Spleen (tissue), 7 donors: ENCODE measurements around the gene MAST2.

Experiments
- CTCF ChIP-seq, 11 experiments: fragments of 200-600 bp in 7 of 11; fragments of 450-650 bp in 4 of 11; sonication (generic) in 4 of 11; IDR thresholded peaks in 8 of 11; conservative IDR thresholded peaks in 3 of 11; 1 replicate in 7 of 11; 2 replicates in 4 of 11; pipeline versions ENCODE4 v1.4.0 to v1.8.0; 2016 to 2021; ENCODE audit warnings: antibody characterized with exemption in 11 of 11, inconsistent platforms in 4 of 11, mild to moderate bottlenecking in 1 of 11
- POLR2A ChIP-seq, 3 donors: fragments of 450-650 bp; IDR thresholded peaks; one replicate each; pipeline ENCODE4 v1.5.1; 2017; ENCODE audit warnings: antibody characterized with exemption in 3 of 3, mild to moderate bottlenecking in 1 of 3
- donor health status: DM: no; HTN: no; CAD: no; lungs with moderate emphysema.
- donor health status: DM: no; HTN: no; CAD: no.
- donor health status: DM: no; HTN: no; CAD: no.

- TF ChIP-seq CTCF (IDR thresholded peaks at IDR 0.05 in 8 of 11, conservative IDR thresholded peaks at IDR 0.05 in 3 of 11): no peak
- no peak for TF ChIP-seq POLR2A (IDR thresholded peaks at IDR 0.05)
Measured at GRCh38 chr1:45960930-45961715, 157.7 kb downstream of the MAST2 start.
